GM18951 (cell line): ENCODE measurements around the gene HOXD8.

Experiments used
- POLR2A ChIP-seq: IDR thresholded peaks from 4 replicates; pipeline ENCODE4 v1.6.1; 2011; ENCODE audit warnings: mild to moderate bottlenecking; ENCODE audit not compliant: insufficient read length, insufficient read depth; ENCODE audit errors: extremely low read depth
- in situ Hi-C: fragments of 300-500 bp; cut with MboI; formaldehyde crosslinking; loops from one replicate; pipeline ENCODE4 v1.12.0; 2022; ENCODE audit warnings: low sequenced_read_pairs, mixed read lengths, inconsistent platforms; ENCODE audit not compliant: unreplicated experiment

Gene HOXD8

DNA sequence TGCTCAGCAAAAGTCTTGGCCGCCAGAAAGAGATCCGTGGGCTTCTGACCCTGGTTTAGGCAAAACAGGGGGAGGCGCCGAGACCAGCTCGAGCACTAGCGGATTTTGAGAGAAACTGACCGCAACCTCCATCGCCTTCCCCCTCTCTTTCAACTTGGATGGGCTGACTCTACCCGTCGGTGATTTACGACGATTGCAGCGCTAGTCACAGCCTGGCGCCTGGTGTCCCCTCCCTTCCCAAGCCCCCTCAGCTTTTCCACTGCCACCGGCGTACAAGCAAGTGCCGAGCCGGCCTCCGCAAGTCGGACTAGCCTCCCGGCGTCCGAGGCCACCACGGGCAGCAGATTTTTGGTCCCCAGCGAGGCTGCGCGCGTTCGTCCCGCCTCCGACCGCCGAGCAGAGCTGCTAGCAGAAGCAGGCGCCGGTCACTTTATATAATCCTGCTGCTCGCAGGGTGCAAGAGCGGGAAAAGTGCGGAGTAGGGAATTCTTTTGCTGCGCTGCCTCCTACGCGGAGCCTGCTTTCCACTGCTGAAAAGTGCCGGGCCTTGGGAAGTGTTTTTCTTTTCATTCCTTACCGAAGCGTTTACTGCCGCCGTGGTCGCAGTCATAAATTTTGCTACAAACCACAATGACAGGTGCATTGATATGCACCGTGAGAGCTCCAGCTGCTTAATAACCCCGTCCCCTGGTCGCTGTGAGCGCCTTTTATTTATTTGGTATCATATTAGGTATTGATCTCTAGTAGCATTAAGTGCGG lies 35.3 kb downstream of the HOXD8 start:
- in situ Hi-C loops, result no loop called here
- no peak for TF ChIP-seq POLR2A

DNA sequence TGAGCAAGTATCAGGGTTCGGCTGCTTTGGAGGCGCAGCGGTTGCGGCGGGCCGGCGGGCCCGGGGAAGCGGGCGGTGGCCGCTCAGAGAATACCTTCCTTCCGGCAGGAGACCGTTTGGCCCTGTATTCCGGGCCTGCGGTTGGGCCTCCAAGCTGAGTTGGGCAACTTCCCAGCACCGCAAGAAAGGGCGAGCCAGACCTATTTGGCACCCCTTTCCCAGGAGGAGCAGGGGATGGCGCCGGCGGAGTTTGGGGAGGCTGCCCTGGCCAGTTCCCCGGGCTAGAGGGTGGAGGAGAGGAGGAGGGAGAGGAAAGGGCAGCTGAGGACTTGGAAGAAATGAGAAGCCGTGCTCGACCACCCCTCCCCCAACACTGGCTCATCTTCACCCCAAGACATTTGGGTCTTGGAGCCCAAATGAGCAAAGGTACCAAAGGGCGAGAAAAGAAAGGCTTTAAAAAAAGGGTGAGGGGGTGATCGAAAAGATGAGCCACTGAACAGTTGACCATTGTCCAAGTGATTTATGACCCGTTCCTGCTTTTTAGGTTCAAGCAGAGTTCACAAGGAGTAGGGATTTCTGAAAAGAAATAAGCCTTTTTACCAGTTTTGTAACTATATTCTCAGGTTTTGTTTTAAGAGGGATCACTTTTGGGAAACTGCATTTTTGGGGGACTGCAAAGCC lies 36.0 kb downstream of the HOXD8 start:
- TF ChIP-seq POLR2A, result no peak
- in situ Hi-C loops, result no loop called here

DNA sequence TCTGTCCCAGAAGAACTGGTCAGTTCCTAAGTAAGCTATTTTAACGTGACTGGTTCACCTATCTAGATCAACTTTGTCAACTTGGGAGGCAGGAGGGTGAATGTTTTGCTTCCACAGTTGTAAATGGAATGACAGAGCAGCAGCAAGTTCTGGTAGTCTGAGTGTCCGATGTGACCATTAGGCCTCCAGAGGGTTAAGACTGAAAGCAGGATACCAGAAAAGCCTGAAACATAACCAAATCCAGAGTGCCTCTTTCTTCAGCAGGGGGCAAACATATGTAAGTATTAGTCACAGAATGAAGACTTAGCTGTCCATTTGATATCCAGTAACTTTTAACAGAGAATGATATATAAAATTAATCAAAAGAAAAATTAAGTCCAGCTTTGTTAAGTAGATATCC lies 36.8 kb downstream of the HOXD8 start:
- in situ Hi-C loops, result no loop called here

DNA sequence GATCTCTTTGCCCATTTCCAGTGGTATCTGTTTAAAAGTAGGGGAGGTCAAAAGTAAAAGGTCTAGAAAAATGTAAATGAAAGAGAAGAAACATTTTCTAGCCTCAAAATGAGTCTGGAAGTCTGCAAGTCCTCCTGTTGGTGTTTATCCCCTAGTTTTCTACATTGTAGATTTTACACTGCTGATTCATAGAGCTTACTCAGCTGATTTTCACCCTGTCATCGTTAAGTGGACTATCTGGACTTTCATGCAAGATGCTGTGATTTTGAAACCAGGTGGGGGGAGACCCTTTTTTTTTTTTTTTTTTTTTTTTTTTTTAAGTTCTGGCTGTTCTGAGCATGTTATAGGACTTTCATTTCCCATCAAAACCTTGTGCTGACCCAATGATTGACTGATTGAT lies 37.9 kb downstream of the HOXD8 start:
- TF ChIP-seq POLR2A, result no peak
- in situ Hi-C loops, result no loop called here

More for the DNA sequence above, 36.8 kb downstream of the HOXD8 start:
- TF ChIP-seq POLR2A, result no peak

DNA sequence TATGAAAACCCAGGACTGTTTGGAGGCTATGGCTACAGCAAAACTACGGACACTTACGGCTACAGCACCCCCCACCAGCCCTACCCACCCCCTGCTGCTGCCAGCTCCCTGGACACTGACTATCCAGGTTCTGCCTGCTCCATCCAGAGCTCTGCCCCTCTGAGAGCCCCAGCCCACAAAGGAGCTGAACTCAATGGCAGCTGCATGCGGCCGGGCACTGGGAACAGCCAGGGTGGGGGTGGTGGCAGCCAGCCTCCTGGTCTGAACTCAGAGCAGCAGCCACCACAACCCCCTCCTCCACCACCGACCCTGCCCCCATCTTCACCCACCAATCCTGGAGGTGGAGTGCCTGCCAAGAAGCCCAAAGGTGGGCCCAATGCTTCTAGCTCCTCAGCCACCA lies 39.7 kb downstream of the HOXD8 start:
- in situ Hi-C loops, result no loop called here
- no peak for TF ChIP-seq POLR2A

DNA sequence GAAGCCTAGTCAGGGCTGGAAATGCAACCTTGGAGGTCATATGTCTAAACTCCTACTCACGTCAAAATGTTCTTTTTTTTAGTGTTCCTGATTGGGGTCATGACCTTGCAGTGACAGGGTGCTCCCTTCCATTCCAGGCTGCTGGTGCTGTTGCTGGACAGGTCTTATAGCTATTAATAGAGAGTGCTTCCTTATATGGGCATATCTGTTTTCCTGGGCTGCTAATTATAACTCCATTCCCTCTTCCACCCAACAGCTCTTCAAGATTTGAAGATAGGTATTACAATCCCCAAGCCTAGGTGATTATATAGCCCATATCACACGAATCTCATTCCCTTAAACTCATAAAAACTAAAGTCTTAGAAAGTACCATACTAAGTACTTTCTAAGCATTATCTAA lies 40.2 kb downstream of the HOXD8 start:
- TF ChIP-seq POLR2A, result no peak
- in situ Hi-C loops, result no loop called here

DNA sequence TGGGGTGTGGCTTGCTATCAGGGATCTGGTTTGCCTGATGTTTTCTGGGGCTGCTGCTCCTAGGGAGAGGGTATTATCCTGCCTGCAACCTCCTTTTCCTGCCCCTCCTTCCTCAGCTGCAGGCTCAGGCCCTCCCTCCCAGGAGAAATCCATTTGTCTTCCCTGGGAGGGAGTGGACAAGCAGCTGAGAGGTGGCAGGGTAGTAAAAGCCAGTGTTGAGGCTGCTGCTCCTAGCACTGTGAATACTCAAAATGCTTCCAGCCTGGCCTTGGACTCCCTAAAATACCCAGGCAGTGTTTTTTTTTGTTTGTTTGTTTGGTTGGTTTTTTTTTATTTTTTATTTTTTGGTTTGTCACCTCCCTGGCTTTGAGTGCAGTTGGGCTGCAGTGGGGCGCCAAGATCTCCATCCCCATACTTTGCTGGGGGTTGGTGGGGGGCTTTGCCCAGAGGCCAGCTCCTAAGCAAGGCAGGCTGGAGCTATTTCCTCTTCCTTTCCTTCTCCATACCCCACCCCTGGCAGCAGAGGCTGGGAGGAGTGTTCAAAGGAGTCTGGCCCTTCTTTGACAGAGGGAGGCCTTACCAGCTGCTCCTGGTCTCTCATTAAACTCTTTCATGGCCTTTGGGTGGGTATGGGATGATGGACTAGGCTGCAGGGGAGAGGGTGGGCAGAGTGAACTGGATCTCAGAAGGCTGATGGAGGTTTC lies 41.2 kb downstream of the HOXD8 start:
- no peak for TF ChIP-seq POLR2A
- in situ Hi-C loops, result no loop called here

DNA sequence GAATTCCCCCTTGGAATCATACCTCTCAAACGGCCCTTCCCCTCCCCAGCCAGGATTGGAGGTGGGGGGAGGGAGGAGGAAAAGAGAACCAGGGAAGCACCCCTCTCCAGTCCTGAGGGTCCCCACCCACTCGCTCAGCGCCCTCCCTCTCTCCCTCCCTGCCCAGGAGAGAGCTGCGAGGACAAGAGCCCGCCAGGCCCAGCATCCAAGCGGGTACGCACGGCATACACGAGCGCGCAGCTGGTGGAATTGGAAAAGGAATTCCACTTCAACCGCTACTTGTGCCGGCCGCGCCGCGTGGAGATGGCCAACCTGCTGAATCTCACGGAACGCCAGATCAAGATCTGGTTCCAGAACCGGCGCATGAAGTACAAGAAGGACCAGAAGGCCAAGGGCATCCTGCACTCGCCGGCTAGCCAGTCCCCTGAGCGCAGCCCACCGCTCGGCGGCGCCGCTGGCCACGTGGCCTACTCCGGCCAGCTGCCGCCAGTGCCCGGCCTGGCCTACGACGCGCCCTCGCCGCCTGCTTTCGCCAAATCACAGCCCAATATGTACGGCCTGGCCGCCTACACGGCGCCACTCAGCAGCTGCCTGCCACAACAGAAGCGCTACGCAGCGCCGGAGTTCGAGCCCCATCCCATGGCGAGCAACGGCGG lies 42.0 kb downstream of the HOXD8 start:
- no peak for TF ChIP-seq POLR2A
- in situ Hi-C loops, result no loop called here

DNA sequence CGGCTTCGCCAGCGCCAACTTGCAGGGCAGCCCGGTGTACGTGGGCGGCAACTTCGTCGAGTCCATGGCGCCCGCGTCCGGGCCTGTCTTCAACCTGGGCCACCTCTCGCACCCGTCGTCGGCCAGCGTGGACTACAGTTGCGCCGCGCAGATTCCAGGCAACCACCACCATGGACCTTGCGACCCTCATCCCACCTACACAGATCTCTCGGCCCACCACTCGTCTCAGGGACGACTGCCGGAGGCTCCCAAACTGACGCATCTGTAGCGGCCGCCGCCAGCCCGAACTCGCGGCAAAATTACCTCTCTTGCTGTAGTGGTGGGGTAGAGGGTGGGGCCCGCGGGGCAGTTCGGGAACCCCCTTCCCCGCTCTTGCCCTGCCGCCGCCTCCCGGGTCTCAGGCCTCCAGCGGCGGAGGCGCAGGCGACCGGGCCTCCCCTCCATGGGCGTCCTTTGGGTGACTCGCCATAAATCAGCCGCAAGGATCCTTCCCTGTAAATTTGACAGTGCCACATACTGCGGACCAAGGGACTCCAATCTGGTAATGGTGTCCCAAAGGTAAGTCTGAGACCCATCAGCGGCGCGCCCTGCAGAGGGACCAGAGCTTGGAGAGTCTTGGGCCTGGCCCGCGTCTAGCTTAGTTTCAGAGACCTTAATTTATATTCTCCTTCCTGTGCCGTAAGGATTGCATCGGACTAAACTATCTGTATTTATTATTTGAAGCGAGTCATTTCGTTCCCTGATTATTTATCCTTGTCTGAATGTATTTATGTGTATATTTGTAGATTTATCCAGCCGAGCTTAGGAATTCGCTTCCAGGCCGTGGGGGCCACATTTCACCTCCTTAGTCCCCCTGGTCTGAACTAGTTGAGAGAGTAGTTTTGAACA lies 42.7 kb downstream of the HOXD8 start:
- in situ Hi-C loops, result no loop called here
- TF ChIP-seq POLR2A, result no peak

DNA sequence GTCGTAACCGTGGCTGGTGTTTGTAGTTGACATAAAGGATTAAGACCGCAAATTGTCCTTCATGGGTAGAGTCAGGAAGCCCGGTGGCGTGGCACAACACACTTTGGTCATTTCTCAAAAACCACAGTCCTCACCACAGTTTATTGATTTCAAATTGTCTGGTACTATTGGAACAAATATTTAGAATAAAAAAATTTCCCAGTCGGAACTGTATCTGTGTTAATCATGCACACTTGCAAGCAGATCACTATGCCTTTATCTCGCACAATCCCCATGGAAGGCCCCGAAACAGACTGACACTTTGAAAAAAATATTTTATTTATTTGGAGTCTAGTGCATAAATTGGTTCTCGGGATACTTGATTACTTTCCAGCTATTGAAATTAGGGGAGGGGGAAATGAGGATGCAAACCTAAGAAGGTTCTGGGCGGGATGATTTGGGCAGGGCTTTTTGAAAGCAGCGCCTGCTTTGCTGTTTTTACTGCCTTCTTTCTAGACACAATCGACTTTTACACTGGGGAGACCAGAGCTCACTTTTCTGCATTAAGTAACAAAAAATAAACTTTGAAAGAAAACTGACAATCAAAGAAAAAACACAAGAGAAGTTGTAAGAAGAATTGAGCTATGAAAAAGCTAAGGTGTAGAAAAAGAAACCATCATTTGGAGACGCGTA lies 43.5 kb downstream of the HOXD8 start:
- in situ Hi-C loops, result no loop called here
- TF ChIP-seq POLR2A, result no peak

DNA sequence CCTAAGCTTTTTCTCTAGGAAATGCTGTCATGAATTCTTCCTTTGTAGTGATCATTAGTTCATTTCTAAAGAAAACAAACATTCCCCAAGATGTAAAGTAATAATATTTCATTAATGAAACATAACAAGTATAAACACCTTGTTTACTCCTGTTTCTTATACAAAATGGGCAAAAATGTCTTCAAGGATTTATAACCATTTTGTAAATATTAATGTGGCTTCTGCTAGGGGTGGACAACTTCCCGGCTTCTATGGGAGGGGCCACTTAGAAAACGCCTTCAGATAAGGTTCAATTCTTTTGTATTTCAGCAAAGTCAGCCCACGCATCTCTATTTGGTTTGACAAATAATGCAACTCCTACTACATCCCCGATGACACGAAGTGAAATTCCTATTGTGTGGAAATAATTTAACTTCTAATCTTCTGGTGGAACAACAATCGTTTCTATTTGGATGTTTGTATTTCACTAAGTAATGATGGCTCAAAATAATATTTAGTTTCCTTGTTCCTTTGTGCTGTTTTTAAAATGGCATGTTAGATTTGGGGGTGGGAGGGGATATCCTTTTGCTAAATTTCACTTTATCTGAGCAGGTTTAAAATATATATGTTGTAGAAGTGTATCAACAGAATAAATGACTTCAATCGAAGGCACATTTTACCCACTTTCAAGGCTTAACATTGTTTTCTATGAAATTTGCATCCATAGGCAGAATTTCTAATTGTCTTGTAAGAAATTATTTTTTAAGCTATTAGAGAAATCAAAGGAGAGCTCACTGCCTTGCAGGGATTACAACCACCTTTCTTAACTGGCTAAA lies 44.3 kb downstream of the HOXD8 start:
- in situ Hi-C loops, result no loop called here
- TF ChIP-seq POLR2A, result no peak
